ENCODE data around the gene IGSF10.
A peak's percentile ranks its signal among the peaks of the same experiment; 100 is the strongest.

DNA sequence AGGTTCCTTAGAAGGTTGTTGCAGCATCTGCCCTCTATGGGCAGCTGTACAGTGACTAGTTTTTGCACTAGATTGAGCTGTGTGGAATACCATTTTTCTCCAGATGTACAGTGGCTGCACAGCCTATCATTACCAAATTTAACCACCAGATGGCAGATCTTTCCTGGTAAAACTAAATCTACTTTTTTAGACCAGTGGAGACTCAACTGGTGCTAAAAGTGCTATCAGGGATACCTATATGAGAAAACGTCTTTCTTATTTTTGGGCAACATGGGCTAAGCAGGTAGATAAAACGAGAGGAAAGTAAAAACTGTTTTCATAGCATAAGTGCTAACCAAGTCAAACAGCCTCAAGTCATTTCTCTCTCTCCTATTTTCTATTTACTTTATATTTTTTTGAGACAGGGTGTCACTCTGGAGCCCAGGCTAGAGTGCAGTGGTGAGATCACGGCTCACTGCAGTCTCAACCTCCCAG, 21.2 kb downstream of the IGSF10 start:
- TF ChIP-seq CTCF (conservative IDR thresholded peaks at IDR 0.05; ENCODE audit: low read depth, low read length) (peak; percentile 91), EZH2phosphoT487 (IDR thresholded peaks at IDR 0.05; ENCODE audit: borderline replicate concordance, low read length) (no peak), EZH2 (IDR thresholded peaks at IDR 0.05; ENCODE audit: low read length, unreplicated experiment) (no peak)
